ENCODE results near the gene AARS2.

DNA sequence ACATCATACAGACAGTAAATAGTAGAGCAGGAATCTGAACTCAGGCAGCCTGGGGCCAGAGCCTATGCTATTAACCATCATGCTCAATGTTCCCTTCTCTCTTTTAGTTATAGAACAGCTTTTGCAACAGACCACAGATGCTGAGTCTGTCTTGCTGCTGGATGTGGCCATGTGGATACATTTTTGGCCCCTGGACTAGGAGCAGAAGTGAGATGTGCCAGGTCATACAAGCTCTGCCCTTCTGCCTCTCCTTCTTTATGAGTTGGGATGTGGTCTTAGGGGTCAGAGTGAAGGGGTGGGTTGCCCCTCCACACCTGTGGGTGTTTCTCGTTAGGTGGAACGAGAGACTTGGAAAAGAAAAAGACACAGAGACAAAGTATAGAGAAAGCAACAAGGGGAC is 14.6 kb upstream of the AARS2 start:
- TF ChIP-seq, protein P1, sequence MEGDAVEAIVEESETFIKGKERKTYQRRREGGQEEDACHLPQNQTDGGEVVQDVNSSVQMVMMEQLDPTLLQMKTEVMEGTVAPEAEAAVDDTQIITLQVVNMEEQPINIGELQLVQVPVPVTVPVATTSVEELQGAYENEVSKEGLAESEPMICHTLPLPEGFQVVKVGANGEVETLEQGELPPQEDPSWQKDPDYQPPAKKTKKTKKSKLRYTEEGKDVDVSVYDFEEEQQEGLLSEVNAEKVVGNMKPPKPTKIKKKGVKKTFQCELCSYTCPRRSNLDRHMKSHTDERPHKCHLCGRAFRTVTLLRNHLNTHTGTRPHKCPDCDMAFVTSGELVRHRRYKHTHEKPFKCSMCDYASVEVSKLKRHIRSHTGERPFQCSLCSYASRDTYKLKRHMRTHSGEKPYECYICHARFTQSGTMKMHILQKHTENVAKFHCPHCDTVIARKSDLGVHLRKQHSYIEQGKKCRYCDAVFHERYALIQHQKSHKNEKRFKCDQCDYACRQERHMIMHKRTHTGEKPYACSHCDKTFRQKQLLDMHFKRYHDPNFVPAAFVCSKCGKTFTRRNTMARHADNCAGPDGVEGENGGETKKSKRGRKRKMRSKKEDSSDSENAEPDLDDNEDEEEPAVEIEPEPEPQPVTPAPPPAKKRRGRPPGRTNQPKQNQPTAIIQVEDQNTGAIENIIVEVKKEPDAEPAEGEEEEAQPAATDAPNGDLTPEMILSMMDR (IDR thresholded peaks at IDR 0.05), result no peak
- TF ChIP-seq POLR2AphosphoS5 (IDR thresholded peaks at IDR 0.05), result no peak

All from gastroesophageal sphincter (tissue), 3 donors.